ELR (cell line): ENCODE measurements around the gene HOXA11.
A peak's percentile ranks its signal among the peaks of the same experiment; 100 is the strongest.

ENCODE experiments used
- DNase-seq: peaks from one replicate; pipeline ENCODE4 v3.0.0-alpha.2; 2015; ENCODE audit warnings: low read depth

Gene HOXA11

GRCh38 chr7:27185013-27185853 lies at the start of gene HOXA11:
HOXA11 (minus strand) TSS chr7:27185232; CDS start chr7:27185144, 88 bp downstream.
- peak; percentile 98 for DNase-seq

GRCh38 chr7:27229448-27229847 lies 44.4 kb upstream of the HOXA11 start:
- no peak for DNase-seq

GRCh38 chr7:27224983-27225934 lies 40.2 kb upstream of the HOXA11 start:
- DNase-seq = no peak

- DNase-seq = no peak
These were observed 39.0 kb upstream of the HOXA11 start for GRCh38 chr7:27223941-27224575.

- peak; percentile 22 for DNase-seq
These were observed 36.3 kb upstream of the HOXA11 start for GRCh38 chr7:27221201-27221797.

DNA sequence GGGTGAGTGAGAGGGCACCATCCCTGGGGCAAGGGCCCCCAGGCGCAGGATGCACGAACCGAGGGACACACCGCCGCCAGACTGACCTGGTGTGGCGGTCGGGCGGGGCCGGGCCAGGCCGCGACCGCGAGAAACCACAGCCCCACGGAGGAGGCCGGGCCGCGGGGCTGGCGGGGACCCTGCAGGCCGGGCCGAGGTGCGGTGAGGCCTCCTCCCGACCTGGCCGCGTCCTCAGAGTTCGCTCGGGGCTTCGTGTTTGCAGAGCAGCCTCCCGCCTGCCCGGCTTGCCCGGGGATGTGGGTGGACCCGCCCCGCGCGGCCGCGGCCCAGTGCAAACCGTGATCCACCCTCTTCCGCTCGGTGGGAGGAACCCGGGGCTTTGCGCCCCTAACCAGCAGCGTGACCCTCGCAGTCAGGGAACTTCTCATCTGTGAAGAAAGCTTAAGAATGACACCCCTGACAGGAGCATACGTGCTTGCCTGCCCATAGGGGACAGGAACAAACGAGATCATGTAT lies 35.5 kb upstream of the HOXA11 start:
- no peak for DNase-seq

- DNase-seq = no peak
These were observed 34.8 kb upstream of the HOXA11 start for GRCh38 chr7:27219821-27220220.

- DNase-seq = no peak
These were observed 32.9 kb upstream of the HOXA11 start for GRCh38 chr7:27217951-27218350.

- DNase-seq = no peak
These were observed 30.3 kb upstream of the HOXA11 start for GRCh38 chr7:27215356-27215755.

GRCh38 chr7:27214239-27214950 lies 29.4 kb upstream of the HOXA11 start:
- no peak for DNase-seq

DNA sequence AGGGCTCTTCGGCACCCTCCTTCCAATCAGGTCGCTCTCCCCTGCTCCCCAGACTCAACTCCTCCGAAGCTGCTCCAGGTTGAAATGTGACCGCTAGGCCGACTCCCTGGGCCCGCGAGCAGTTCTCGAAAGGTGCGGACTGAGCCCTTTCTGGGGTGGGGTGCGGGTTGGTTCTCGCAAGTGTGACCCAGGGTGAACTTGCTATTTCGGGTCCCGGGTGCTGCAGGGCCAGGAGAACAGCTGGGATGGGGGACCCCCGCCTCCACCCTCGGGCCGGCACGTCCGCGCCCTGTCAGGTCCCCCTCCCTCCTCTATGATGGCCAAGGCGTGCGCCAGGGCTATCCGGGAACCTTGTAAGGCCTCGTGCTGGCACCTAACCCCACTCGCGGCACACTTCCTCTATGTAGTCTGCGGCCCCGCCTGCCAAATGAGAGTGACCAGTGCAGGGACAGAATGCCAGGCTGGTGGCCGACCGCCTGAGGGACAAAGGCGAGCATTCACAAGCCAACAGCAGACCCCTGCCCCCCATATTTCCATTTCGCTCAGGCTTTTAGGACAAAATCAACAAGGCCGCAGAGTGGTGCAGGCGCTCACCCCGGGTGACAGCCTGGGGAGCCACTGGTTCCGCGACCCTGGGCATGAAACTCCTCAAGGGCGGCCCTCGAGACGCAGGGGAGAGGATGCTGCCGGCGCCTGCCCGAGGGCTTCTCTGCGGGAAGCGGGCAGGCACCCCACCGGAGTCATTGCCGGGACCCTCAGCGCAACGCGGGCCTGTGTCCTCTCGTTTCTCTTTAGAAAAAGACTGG lies 28.6 kb upstream of the HOXA11 start:
- no peak for DNase-seq

- no peak for DNase-seq
These were observed 27.7 kb upstream of the HOXA11 start for GRCh38 chr7:27212497-27213432.

GRCh38 chr7:27211764-27212204 lies 26.8 kb upstream of the HOXA11 start:
- no peak for DNase-seq

DNA sequence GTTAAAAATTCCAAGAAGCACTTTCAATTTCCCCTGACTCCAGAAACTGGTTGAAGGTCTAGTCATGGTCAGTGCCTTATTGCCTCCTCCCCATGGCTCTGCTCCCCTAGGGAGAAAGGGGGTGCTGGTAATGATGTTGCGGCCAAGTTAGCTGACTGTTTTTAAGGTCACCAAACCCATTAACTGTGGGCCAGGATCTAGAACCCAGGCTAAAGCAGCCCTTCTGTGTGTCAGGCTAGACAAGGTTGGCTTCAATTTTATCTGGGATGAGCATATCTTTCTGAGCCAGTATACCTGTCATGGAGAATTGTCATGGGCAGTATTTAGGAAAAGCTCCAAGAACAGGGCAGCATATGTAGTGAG lies 26.0 kb upstream of the HOXA11 start:
- no peak for DNase-seq

DNA sequence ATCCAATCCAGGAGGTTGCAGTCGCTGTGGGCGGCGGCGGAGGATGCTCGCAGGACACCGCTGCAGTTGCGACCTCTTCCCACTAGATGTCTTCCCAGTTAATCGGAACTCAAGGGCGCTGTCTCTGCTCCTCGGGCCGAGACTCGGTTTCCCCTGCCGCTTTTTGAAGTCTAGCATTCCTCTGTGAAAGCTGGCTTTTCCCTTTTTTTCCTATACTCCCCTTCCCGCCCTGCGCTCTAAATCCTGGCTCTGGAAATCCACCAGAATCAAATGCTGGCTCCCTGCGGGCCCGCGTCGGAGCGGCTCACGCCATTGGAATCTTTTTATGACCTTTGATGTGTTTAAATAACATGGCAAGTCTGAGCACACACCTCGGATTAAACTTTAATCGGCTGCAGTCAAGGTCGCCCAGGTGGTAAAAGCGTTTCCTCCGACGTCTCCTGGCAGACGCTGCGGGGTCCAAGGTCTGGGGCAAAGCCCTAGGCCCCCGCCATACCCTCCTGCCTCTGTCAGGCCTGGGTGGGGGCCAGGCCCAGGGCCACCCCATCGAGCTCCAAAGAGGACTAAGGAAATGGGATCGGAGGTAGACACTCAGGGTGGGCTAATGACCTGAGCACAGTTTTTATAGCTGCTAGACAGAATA lies 25.5 kb upstream of the HOXA11 start:
- DNase-seq = peak; percentile 73

- DNase-seq = no peak
These were observed 25.0 kb upstream of the HOXA11 start for GRCh38 chr7:27209933-27210440.

GRCh38 chr7:27208998-27209397 lies 24.0 kb upstream of the HOXA11 start:
- DNase-seq = no peak

DNA sequence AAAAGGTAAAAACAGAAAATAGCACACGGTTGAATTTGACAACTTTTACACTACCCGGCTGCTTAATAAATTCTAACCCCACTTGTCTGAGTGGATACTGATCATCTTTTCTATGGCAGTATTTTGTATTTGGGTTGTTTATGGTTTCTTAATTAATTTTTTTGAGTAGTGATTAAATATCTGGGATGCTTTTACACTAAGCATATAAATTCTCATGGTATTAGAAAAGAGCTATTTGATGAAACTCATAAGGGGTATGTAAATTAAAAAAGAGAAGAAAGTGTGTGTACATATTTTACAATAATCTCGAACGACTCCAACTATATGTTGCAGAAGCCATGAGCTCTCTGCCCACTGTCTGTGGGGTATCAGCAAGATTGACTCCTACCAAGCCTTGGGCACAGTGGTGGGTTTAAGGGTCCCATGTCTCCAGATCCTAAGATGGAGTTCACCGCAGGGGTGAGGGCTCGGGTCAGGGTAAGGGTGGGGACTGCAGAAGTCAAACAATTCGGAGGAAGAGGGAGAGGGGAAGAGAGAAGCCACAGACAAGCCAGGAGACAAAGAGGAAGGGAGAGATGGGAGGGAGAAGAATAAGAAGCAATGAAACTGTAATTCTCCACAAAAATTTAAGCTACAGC lies 22.4 kb upstream of the HOXA11 start:
- DNase-seq = no peak
